Measurements from ENCODE around the gene WNT9B. TPM values are rescaled to one million over a fixed set of nuclear protein-coding genes. Genes with fewer than 3 reads are reported as not detected.
A peak's percentile ranks its signal among the peaks of the same experiment; 100 is the strongest.

The WNT9B gene
- total and polyA plus RNA-seq, 2 experiments from 2014 or later: 0.17 TPM; not detected in 1

DNA sequence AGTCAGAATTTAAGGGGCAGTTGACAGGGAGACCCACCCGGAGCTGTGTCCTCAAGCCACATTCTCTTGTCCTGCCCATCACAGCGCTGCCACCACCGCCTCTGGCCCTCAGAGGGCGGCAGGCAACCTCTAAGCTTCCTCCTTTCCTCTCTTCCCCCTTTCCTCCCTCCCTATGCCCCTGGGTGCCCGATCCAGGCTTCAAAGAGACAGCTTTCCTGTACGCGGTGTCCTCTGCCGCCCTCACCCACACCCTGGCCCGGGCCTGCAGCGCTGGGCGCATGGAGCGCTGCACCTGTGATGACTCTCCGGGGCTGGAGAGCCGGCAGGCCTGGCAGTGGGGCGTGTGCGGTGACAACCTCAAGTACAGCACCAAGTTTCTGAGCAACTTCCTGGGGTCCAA, 23.5 kb downstream of the WNT9B start:
- peaks cover 4% of the 10 kb centered on the region for H3K27me3 Mint-ChIP-seq (ENCODE audit: insufficient read depth, low read depth, poor library complexity)
- no peak overlapping the region for H3K27ac Mint-ChIP-seq

DNA sequence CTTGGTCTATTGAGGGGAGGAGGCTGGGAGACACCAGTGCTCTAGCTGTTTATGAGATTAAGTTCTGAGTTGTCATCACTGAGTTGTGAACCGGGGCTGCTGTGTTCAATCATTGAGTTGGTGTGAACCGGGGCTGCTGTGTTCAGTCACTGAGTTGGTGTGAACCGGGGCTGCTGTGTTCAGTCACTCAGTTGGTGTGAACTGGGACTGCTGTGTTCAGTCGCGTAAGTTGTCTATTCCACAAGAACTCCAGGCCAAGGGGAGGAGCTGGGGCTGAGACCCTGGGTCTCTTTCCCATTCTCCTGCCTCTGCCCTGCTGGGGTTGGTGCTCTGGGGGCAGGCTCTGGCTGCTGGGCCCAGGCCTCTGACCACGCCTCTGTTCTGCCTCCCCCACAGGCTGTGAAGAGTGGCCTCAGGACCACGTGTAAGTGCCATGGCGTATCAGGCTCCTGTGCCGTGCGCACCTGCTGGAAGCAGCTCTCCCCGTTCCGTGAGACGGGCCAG, 24.5 kb downstream of the WNT9B start:
- H3K4me3 Mint-ChIP-seq: no peak overlapping the region
- Histone ChIP-seq H4K20me1 (replicated peaks; ENCODE audit: insufficient read depth) (no peaks in the 10 kb centered on the region), H3F3A (replicated peaks; ENCODE audit: low read depth) (no peaks in the 10 kb centered on the region), H3K4me1 (ENCODE audit: insufficient read depth) (no peaks in the 10 kb centered on the region), H3K27me3 (ENCODE audit: insufficient read depth) (no peaks in the 10 kb centered on the region), H3K9me2 (ENCODE audit: insufficient read depth) (no peaks in the 10 kb centered on the region), H3K27ac (ENCODE audit: low read depth) (no peak overlapping the region), H3K36me3 (ENCODE audit: insufficient read depth) (no peaks in the 10 kb centered on the region), H3K4me3 (no peak overlapping the region), H3K4me2 (no peak overlapping the region), H3K79me2 (replicated peaks; ENCODE audit: insufficient read depth) (no peaks in the 10 kb centered on the region), H2AFZ (peak overlapping the region; percentile 72; the same call in 1 of the 2 replicates)
- no peaks in the 10 kb centered on the region for H3K36me3 Mint-ChIP-seq (ENCODE audit: low read depth)
- no peaks in the 10 kb centered on the region for H3K9me3 Mint-ChIP-seq
- no peak for DNase-seq (ENCODE audit: low spot score)
- no peak for TF ChIP-seq POLR2AphosphoS5 (IDR thresholded peaks at IDR 0.05; ENCODE audit: low read depth)
- H3K27ac Mint-ChIP-seq: no peak overlapping the region
- ATAC-seq: peak; percentile 42; the same call in 2 of the 3 replicates
- peaks cover 4% of the 10 kb centered on the region for H3K27me3 Mint-ChIP-seq (ENCODE audit: insufficient read depth, low read depth, poor library complexity)
- no peaks in the 10 kb centered on the region for H3K4me1 Mint-ChIP-seq

More for the DNA sequence above, 23.5 kb downstream of the WNT9B start:
- H3K9me2 ChIP-seq (ENCODE audit: insufficient read depth): no peaks in the 10 kb centered on the region
- no peaks in the 10 kb centered on the region for H3K27me3 ChIP-seq (ENCODE audit: insufficient read depth)
- ATAC-seq (peak; percentile 14), DNase-seq (ENCODE audit: low spot score) (no peak)
- no peaks in the 10 kb centered on the region for H3K9me3 Mint-ChIP-seq
- no peaks in the 10 kb centered on the region for H3K79me2 ChIP-seq (replicated peaks; ENCODE audit: insufficient read depth)
- H4K20me1 ChIP-seq (replicated peaks; ENCODE audit: insufficient read depth): no peaks in the 10 kb centered on the region
- H3K4me3 ChIP-seq: no peak overlapping the region
- TF ChIP-seq NANOG (IDR thresholded peaks at IDR 0.05; ENCODE audit: borderline replicate concordance): no peak
- TF ChIP-seq, protein P1, sequence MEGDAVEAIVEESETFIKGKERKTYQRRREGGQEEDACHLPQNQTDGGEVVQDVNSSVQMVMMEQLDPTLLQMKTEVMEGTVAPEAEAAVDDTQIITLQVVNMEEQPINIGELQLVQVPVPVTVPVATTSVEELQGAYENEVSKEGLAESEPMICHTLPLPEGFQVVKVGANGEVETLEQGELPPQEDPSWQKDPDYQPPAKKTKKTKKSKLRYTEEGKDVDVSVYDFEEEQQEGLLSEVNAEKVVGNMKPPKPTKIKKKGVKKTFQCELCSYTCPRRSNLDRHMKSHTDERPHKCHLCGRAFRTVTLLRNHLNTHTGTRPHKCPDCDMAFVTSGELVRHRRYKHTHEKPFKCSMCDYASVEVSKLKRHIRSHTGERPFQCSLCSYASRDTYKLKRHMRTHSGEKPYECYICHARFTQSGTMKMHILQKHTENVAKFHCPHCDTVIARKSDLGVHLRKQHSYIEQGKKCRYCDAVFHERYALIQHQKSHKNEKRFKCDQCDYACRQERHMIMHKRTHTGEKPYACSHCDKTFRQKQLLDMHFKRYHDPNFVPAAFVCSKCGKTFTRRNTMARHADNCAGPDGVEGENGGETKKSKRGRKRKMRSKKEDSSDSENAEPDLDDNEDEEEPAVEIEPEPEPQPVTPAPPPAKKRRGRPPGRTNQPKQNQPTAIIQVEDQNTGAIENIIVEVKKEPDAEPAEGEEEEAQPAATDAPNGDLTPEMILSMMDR (conservative IDR thresholded peaks at IDR 0.05; ENCODE audit: low read depth in 2 of 2): peak in 1 of 2 experiments; percentile 32; a peak in 2 of 4 replicates
- no peaks in the 10 kb centered on the region for H3K36me3 ChIP-seq (ENCODE audit: insufficient read depth)
- no peak overlapping the region for H3K4me2 ChIP-seq
- no peaks in the 10 kb centered on the region for H3K36me3 Mint-ChIP-seq (ENCODE audit: low read depth)
- no peak overlapping the region for H3K27ac ChIP-seq (ENCODE audit: low read depth)
- no peak overlapping the region for H3K4me3 Mint-ChIP-seq
- H2AFZ ChIP-seq: no peak overlapping the region
- no peaks in the 10 kb centered on the region for H3K4me1 ChIP-seq (ENCODE audit: insufficient read depth)
- H3F3A ChIP-seq (replicated peaks; ENCODE audit: low read depth): no peaks in the 10 kb centered on the region
- H3K4me1 Mint-ChIP-seq: no peaks in the 10 kb centered on the region

GRCh38 chr17:46876353-46876887, 25.0 kb downstream of the WNT9B start:
- Mint-ChIP-seq H3K4me3 (no peak overlapping the region), H3K27me3 (ENCODE audit: insufficient read depth, low read depth, poor library complexity) (peaks cover 5% of the 10 kb centered on the region), H3K36me3 (ENCODE audit: low read depth) (no peaks in the 10 kb centered on the region), H3K27ac (no peak overlapping the region), H3K4me1 (no peaks in the 10 kb centered on the region), H3K9me3 (no peaks in the 10 kb centered on the region)
- Histone ChIP-seq H2AFZ (peak overlapping the region; percentile 72; the same call in 1 of the 2 replicates), H3K36me3 (ENCODE audit: insufficient read depth) (no peaks in the 10 kb centered on the region), H3K27ac (ENCODE audit: low read depth) (no peak overlapping the region), H3K4me3 (no peak overlapping the region), H3F3A (replicated peaks; ENCODE audit: low read depth) (no peaks in the 10 kb centered on the region), H3K4me1 (ENCODE audit: insufficient read depth) (no peaks in the 10 kb centered on the region), H4K20me1 (replicated peaks; ENCODE audit: insufficient read depth) (no peaks in the 10 kb centered on the region), H3K79me2 (replicated peaks; ENCODE audit: insufficient read depth) (no peaks in the 10 kb centered on the region), H3K27me3 (ENCODE audit: insufficient read depth) (no peaks in the 10 kb centered on the region), H3K9me2 (ENCODE audit: insufficient read depth) (no peaks in the 10 kb centered on the region), H3K4me2 (no peak overlapping the region)
- ATAC-seq (peak; percentile 97), DNase-seq (ENCODE audit: low spot score) (peak; percentile 78)
- no peak for TF ChIP-seq ZNF114 (CRISPR knock-in tag; IDR thresholded peaks at IDR 0.05)
- TF ChIP-seq, protein P1 (conservative IDR thresholded peaks at IDR 0.05; ENCODE audit: low read depth in 2 of 2): peak; percentile 60 to 73
- TF ChIP-seq, protein P2, sequence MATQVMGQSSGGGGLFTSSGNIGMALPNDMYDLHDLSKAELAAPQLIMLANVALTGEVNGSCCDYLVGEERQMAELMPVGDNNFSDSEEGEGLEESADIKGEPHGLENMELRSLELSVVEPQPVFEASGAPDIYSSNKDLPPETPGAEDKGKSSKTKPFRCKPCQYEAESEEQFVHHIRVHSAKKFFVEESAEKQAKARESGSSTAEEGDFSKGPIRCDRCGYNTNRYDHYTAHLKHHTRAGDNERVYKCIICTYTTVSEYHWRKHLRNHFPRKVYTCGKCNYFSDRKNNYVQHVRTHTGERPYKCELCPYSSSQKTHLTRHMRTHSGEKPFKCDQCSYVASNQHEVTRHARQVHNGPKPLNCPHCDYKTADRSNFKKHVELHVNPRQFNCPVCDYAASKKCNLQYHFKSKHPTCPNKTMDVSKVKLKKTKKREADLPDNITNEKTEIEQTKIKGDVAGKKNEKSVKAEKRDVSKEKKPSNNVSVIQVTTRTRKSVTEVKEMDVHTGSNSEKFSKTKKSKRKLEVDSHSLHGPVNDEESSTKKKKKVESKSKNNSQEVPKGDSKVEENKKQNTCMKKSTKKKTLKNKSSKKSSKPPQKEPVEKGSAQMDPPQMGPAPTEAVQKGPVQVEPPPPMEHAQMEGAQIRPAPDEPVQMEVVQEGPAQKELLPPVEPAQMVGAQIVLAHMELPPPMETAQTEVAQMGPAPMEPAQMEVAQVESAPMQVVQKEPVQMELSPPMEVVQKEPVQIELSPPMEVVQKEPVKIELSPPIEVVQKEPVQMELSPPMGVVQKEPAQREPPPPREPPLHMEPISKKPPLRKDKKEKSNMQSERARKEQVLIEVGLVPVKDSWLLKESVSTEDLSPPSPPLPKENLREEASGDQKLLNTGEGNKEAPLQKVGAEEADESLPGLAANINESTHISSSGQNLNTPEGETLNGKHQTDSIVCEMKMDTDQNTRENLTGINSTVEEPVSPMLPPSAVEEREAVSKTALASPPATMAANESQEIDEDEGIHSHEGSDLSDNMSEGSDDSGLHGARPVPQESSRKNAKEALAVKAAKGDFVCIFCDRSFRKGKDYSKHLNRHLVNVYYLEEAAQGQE (IDR thresholded peaks at IDR 0.05; ENCODE audit: unreplicated experiment): no peak

All from GM23338 (cell line).